GM12892 (cell line): Measurements from ENCODE around the gene HRAS.

Source experiments
- POLR2A ChIP-seq: IDR thresholded peaks from 2 replicates; pipeline ENCODE4 v1.6.1; 2011; ENCODE audit warnings: low read depth, low read length, control low read depth
- POLR2AphosphoS5 ChIP-seq: IDR thresholded peaks from 2 replicates; pipeline ENCODE4 v1.6.1; 2011; ENCODE audit warnings: low read depth, low read length, control low read depth
- TAF1 ChIP-seq: IDR thresholded peaks from 2 replicates; pipeline ENCODE4 v1.6.1; 2011; ENCODE audit warnings: low read depth, mild to moderate bottlenecking, control low read depth, low read length, borderline replicate concordance

DNA sequence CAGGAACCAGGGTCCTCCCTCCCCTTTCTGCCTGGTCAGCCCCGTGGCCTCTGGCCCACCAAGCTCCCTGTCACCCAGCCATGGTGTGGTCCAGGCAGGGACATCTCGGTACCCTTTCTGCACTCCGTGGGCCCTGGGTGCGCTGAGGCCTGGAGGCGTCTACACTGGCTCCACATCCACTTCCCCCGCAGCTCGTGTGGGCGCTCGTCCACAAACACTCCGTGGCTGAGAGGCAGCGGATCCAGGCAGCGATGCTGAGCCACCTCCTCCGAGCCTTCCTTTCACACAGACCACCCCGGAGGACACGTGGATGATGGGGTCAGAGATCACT, 44.5 kb downstream of the HRAS start:
- TF ChIP-seq POLR2AphosphoS5 (no peak), TAF1 (no peak), POLR2A (no peak)
